Measurements from ENCODE around the gene DENND1A.

GRCh38 chr9:123848447-123849085 lies 81.4 kb downstream of the DENND1A start:
- no peak for TF ChIP-seq PKNOX1 (IDR thresholded peaks at IDR 0.05)
- TF ChIP-seq SP1 (IDR thresholded peaks at IDR 0.05), result no peak
- no peak for TF ChIP-seq BHLHE40 (IDR thresholded peaks at IDR 0.05; ENCODE audit: borderline replicate concordance)
- no peak for TF ChIP-seq NFRKB (IDR thresholded peaks at IDR 0.05)
- TF ChIP-seq FOXM1 (IDR thresholded peaks at IDR 0.05; ENCODE audit: borderline replicate concordance), result no peak
- TF ChIP-seq ZNF384 (IDR thresholded peaks at IDR 0.05), result no peak
- no peak for TF ChIP-seq ELF4 (IDR thresholded peaks at IDR 0.05)
- no peak for TF ChIP-seq LEF1 (IDR thresholded peaks at IDR 0.05; ENCODE audit: borderline replicate concordance)
- TF ChIP-seq ARNT (IDR thresholded peaks at IDR 0.05), result no peak
- TF ChIP-seq FOXK2 (IDR thresholded peaks at IDR 0.05), result no peak
- TF ChIP-seq FOXA1 (IDR thresholded peaks at IDR 0.05), result no peak
- TF ChIP-seq TARDBP (IDR thresholded peaks at IDR 0.05), result no peak
- TF ChIP-seq HDGF (IDR thresholded peaks at IDR 0.05; ENCODE audit: borderline replicate concordance), result no peak
- no peak for TF ChIP-seq L3MBTL2 (conservative IDR thresholded peaks at IDR 0.05)

Measured in HEK293T (cell line).